IgD-negative memory B cell (primary cell): Measurements from ENCODE around the gene PTPRH. TPM values are rescaled to one million over a fixed set of nuclear protein-coding genes. Genes with fewer than 3 reads are reported as not detected.

Source experiments
- H3K27ac Mint-ChIP-seq, 3 donors: one replicate each; pipeline ENCODE4 v1.8.0; 2020 to 2022; ENCODE audit warnings: mild to moderate bottlenecking in 3 of 3, mixed read lengths in 3 of 3, moderate library complexity in 1 of 3
- H3K27me3 Mint-ChIP-seq: one replicate; pipeline ENCODE4 v1.8.0; 2021; ENCODE audit warnings: mixed read lengths
- H3K36me3 Mint-ChIP-seq: one replicate; pipeline ENCODE4 v1.8.0; 2020; ENCODE audit warnings: mild to moderate bottlenecking, mixed read lengths
- H3K4me1 Mint-ChIP-seq, 3 donors: one replicate each; pipeline ENCODE4 v1.8.0; 2020 to 2022; ENCODE audit warnings: mixed read lengths in 3 of 3, mild to moderate bottlenecking in 1 of 3
- H3K4me3 Mint-ChIP-seq, 4 donors: one replicate each; pipeline ENCODE4 v1.8.0; 2020 to 2022; ENCODE audit warnings: mild to moderate bottlenecking in 4 of 4, mixed read lengths in 4 of 4, moderate library complexity in 3 of 4
- H3K9me3 Mint-ChIP-seq, 3 donors: one replicate each; pipeline ENCODE4 v1.8.0; 2020 to 2021; ENCODE audit warnings: mixed read lengths in 3 of 3, mild to moderate bottlenecking in 1 of 3
- polyA plus RNA-seq: library from polyadenylated mRNA; unstranded; fragments of 300-500 nt; fragmentation: Illumina TruSeq; gene quantifications from one replicate; pipeline ENCODE4 v1.2.3, GENCODE V29; 2021

Gene PTPRH
- polyA plus RNA-seq, 1 donor from 2014 or later = not detected

- Mint-ChIP-seq H3K27ac (peak overlapping the region in 2 of 3 donors; percentile 60 to 82), H3K4me1 (peaks cover 25 to 36% (median 33%) of the 10 kb centered on the region in 3 donors), H3K27me3 (no peaks in the 10 kb centered on the region), H3K9me3 (no peaks in the 10 kb centered on the region), H3K36me3 (no peaks in the 10 kb centered on the region), H3K4me3 (peak overlapping the region in 2 of 4 donors; percentile 14 to 74)
Observed at GRCh38 chr19:55248704-55249103, 39.4 kb upstream of the PTPRH start.

DNA sequence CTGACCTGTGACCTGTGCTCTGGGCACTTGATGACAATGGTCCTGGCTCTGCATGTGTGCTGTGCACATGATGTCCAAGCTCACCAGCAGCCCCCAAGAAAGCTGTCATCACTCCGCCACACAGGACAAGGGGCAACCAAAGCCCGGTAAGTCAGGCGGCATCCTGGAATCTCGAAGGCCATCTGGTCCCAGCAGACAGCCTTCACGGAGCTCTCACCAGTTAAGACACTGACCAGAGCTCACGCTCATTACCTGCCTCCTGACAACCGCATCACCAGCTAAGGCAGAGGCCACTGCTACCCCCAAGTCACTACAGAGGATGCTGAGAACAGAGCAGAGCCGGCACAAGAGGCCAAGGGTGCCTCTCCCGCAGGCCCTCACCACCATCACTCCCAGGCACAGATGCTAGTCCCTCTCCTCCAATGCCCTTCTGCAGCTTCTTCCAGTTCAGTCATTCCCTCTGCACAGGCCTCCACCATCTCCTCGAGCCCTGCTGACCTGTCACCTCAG is 38.9 kb upstream of the PTPRH start:
- peaks cover 22 to 31% (median 28%) of the 10 kb centered on the region in 3 donors for H3K4me1 Mint-ChIP-seq
- H3K4me3 Mint-ChIP-seq = peak overlapping the region in 2 of 4 donors; percentile 14 to 54
- H3K9me3 Mint-ChIP-seq = no peaks in the 10 kb centered on the region
- H3K27ac Mint-ChIP-seq = peak overlapping the region in 2 of 3 donors; percentile 60 to 82
- no peaks in the 10 kb centered on the region for H3K36me3 Mint-ChIP-seq
- no peaks in the 10 kb centered on the region for H3K27me3 Mint-ChIP-seq

GRCh38 chr19:55247621-55248099 is 38.4 kb upstream of the PTPRH start:
- H3K9me3 Mint-ChIP-seq = no peaks in the 10 kb centered on the region
- peaks cover 22 to 29% (median 27%) of the 10 kb centered on the region in 3 donors for H3K4me1 Mint-ChIP-seq
- peak overlapping the region in 2 of 3 donors; percentile 60 to 82 for H3K27ac Mint-ChIP-seq
- H3K4me3 Mint-ChIP-seq = no peak overlapping the region
- no peaks in the 10 kb centered on the region for H3K36me3 Mint-ChIP-seq
- H3K27me3 Mint-ChIP-seq = no peaks in the 10 kb centered on the region

GRCh38 chr19:55246462-55247451 is 37.5 kb upstream of the PTPRH start:
- H3K4me3 Mint-ChIP-seq = no peak overlapping the region
- H3K27me3 Mint-ChIP-seq = no peaks in the 10 kb centered on the region
- H3K27ac Mint-ChIP-seq = peak overlapping the region in 1 of 3 donors; percentile 73
- no peaks in the 10 kb centered on the region for H3K36me3 Mint-ChIP-seq
- H3K9me3 Mint-ChIP-seq = no peaks in the 10 kb centered on the region
- H3K4me1 Mint-ChIP-seq = peaks cover 19 to 26% (median 21%) of the 10 kb centered on the region in 3 donors

GRCh38 chr19:55245236-55245904 is 36.1 kb upstream of the PTPRH start:
- H3K4me3 Mint-ChIP-seq = no peak overlapping the region
- H3K36me3 Mint-ChIP-seq = peaks cover 2% of the 10 kb centered on the region
- peaks cover 7 to 15% (median 9%) of the 10 kb centered on the region in 3 donors for H3K4me1 Mint-ChIP-seq
- no peaks in the 10 kb centered on the region for H3K9me3 Mint-ChIP-seq
- no peak overlapping the region for H3K27ac Mint-ChIP-seq
- no peaks in the 10 kb centered on the region for H3K27me3 Mint-ChIP-seq

GRCh38 chr19:55244004-55244680 is 34.8 kb upstream of the PTPRH start:
- H3K27ac Mint-ChIP-seq = no peak overlapping the region
- H3K27me3 Mint-ChIP-seq = no peaks in the 10 kb centered on the region
- no peaks in the 10 kb centered on the region for H3K9me3 Mint-ChIP-seq
- no peak overlapping the region for H3K4me3 Mint-ChIP-seq
- H3K4me1 Mint-ChIP-seq = peaks cover 7 to 15% (median 9%) of the 10 kb centered on the region in 3 donors
- H3K36me3 Mint-ChIP-seq = peaks cover 2% of the 10 kb centered on the region

- Mint-ChIP-seq H3K4me1 (peaks cover 0 to 3% (median 2%) of the 10 kb centered on the region in 3 donors), H3K4me3 (no peak overlapping the region), H3K9me3 (no peaks in the 10 kb centered on the region), H3K27me3 (no peaks in the 10 kb centered on the region), H3K36me3 (peaks cover 2% of the 10 kb centered on the region), H3K27ac (no peak overlapping the region)
Observed at GRCh38 chr19:55242517-55242916, 33.2 kb upstream of the PTPRH start.

GRCh38 chr19:55241935-55242464 is 32.7 kb upstream of the PTPRH start:
- Mint-ChIP-seq H3K27ac (no peak overlapping the region), H3K36me3 (peaks cover 2% of the 10 kb centered on the region)

GRCh38 chr19:55241143-55241934 is 32.0 kb upstream of the PTPRH start:
- no peak overlapping the region for H3K27ac Mint-ChIP-seq
- peaks cover 0 to 3% (median 0%) of the 10 kb centered on the region in 3 donors for H3K4me1 Mint-ChIP-seq
- peaks cover 2% of the 10 kb centered on the region for H3K36me3 Mint-ChIP-seq
- H3K4me3 Mint-ChIP-seq = no peak overlapping the region
- H3K9me3 Mint-ChIP-seq = no peaks in the 10 kb centered on the region
- H3K27me3 Mint-ChIP-seq = no peaks in the 10 kb centered on the region

More at GRCh38 chr19:55241935-55242464, 32.7 kb upstream of the PTPRH start:
- Mint-ChIP-seq H3K27me3 (no peaks in the 10 kb centered on the region), H3K9me3 (no peaks in the 10 kb centered on the region), H3K4me3 (no peak overlapping the region), H3K4me1 (peaks cover 0 to 3% (median 0%) of the 10 kb centered on the region in 3 donors)

- H3K4me3 Mint-ChIP-seq = no peak overlapping the region
- no peaks in the 10 kb centered on the region for H3K9me3 Mint-ChIP-seq
- no peaks in the 10 kb centered on the region for H3K27me3 Mint-ChIP-seq
- peaks cover 0 to 3% (median 0%) of the 10 kb centered on the region in 3 donors for H3K4me1 Mint-ChIP-seq
- H3K27ac Mint-ChIP-seq = no peak overlapping the region
- H3K36me3 Mint-ChIP-seq = peaks cover 4% of the 10 kb centered on the region
Observed at GRCh38 chr19:55240713-55241020, 31.4 kb upstream of the PTPRH start.

DNA sequence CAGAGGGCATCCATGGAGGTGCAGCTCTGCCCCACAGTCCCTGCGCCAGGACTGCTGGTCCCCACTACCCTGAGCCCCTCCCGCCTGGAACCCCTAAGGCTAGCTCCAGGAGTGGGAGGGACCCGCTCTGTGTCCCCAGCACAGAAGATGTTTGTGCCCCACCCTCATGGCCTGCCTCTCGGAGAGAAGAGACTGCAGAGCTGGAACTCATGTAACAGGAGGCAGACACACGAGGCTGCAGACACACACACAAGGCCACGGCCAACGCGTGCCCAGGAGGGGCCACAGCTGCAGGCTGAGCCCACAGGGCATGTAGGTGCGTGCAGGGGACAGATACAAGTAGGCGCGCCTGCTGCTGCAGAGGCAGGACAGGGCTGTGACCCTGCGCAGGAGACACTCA is 29.7 kb upstream of the PTPRH start:
- Mint-ChIP-seq H3K36me3 (peaks cover 11% of the 10 kb centered on the region), H3K4me1 (peaks cover 0 to 4% (median 2%) of the 10 kb centered on the region in 3 donors), H3K4me3 (no peak overlapping the region), H3K27me3 (no peaks in the 10 kb centered on the region), H3K27ac (peak overlapping the region in 1 of 3 donors; percentile 42), H3K9me3 (no peaks in the 10 kb centered on the region)

GRCh38 chr19:55238030-55238429 is 28.7 kb upstream of the PTPRH start:
- H3K4me3 Mint-ChIP-seq = no peak overlapping the region
- H3K27me3 Mint-ChIP-seq = no peaks in the 10 kb centered on the region

DNA sequence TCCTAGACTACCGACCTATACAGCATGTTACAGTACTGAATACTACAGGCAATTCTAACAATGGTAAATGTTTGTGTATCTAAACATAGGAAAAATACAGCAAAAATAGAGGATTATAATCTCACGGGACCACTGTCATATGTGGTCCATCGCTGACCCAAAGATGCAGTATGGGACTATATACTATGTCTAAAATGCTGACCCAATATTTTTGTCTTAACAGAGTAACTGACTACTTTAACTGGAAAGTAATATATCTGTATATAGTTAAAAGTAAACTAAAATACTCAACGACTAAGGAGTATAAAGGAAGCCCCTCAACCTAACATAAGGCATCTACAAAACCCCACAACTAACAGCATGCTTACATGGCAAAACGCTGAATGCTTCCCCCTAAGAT is 23.7 kb upstream of the PTPRH start:
- Mint-ChIP-seq H3K36me3 (peaks cover 10% of the 10 kb centered on the region), H3K4me1 (peaks cover 0 to 4% (median 1%) of the 10 kb centered on the region in 3 donors), H3K27me3 (no peaks in the 10 kb centered on the region), H3K27ac (no peak overlapping the region), H3K4me3 (no peak overlapping the region), H3K9me3 (no peaks in the 10 kb centered on the region)

More at GRCh38 chr19:55238030-55238429, 28.7 kb upstream of the PTPRH start:
- Mint-ChIP-seq H3K36me3 (peaks cover 11% of the 10 kb centered on the region), H3K4me1 (peaks cover 0 to 4% (median 2%) of the 10 kb centered on the region in 3 donors), H3K9me3 (no peaks in the 10 kb centered on the region), H3K27ac (no peak overlapping the region)

- H3K4me3 Mint-ChIP-seq = no peak overlapping the region
- H3K4me1 Mint-ChIP-seq = peaks cover 0 to 5% (median 1%) of the 10 kb centered on the region in 3 donors
- peaks cover 12% of the 10 kb centered on the region for H3K36me3 Mint-ChIP-seq
- H3K9me3 Mint-ChIP-seq = no peaks in the 10 kb centered on the region
- no peak overlapping the region for H3K27ac Mint-ChIP-seq
- H3K27me3 Mint-ChIP-seq = no peaks in the 10 kb centered on the region
Observed at GRCh38 chr19:55232286-55232602, 22.9 kb upstream of the PTPRH start.
